B cell (primary cell): ENCODE results near the gene ATN1. TPM values are rescaled to one million over a fixed set of nuclear protein-coding genes. Genes with fewer than 3 reads are reported as not detected.

Experiments
- ATAC-seq: fragments of 200-7000 bp; cut with Tn5 transposase; one replicate; pipeline ENCODE4 v1.10.0; 2021; ENCODE audit warnings: low read depth, mild to moderate bottlenecking, moderate number of reproducible peaks, moderate library complexity
- CTCF ChIA-PET: fragments of 350-600 bp; sonication (Branson Sonifier 250); formaldehyde crosslinking; loops from one replicate; lab custom pipeline; 2021; ENCODE audit warnings: antibody characterized with exemption, inconsistent platforms; lab: Charles Lee
- POLR2A ChIA-PET: fragments of 350-600 bp; sonication (Branson Sonifier 250); formaldehyde crosslinking; loops from one replicate; lab custom pipeline; 2021; ENCODE audit warnings: antibody characterized with exemption; lab: Charles Lee
- DNase-seq: peaks from one replicate; pipeline ENCODE4 v3.0.0; 2013
- H2AFZ ChIP-seq: 2 replicates; pipeline ENCODE4 v1.6.1; 2012; ENCODE audit warnings: mild to moderate bottlenecking, low read depth, low read length; ENCODE audit not compliant: insufficient read depth, poor library complexity, severe bottlenecking
- H3K27ac ChIP-seq, 2 donors: 1 replicate in 1 of 2; 2 replicates in 1 of 2; pipeline ENCODE4 v1.5.1; 2012 to 2013; ENCODE audit warnings: low read length in 2 of 2, mild to moderate bottlenecking in 2 of 2, moderate library complexity in 1 of 2
- H3K27me3 ChIP-seq, 4 experiments: fragments of 200-600 bp in 1 of 4; sonication (generic) in 1 of 4; replicated peaks in 1 of 4; 1 replicate in 2 of 4; 2 replicates in 2 of 4; pipeline versions ENCODE4 v1.6.1 to v1.7.0; 2013 to 2016; ENCODE audit warnings: low read length in 3 of 4, mild to moderate bottlenecking in 2 of 4, mixed read lengths in 1 of 4, moderate library complexity in 1 of 4; ENCODE audit not compliant: insufficient read depth in 4 of 4, control insufficient read depth in 3 of 4; ENCODE audit errors: control extremely low read depth in 1 of 4
- H3K36me3 ChIP-seq, 2 experiments: replicated peaks in 1 of 2; 1 replicate in 1 of 2; 2 replicates in 1 of 2; pipeline versions ENCODE4 v1.6.1 to v1.7.1; 2013; ENCODE audit warnings: low read length in 1 of 2; ENCODE audit not compliant: insufficient read depth in 2 of 2, control insufficient read depth in 1 of 2; ENCODE audit errors: control extremely low read depth in 1 of 2, extremely low read depth in 1 of 2
- H3K4me1 ChIP-seq, 2 donors: fragments of 200-600 bp in 1 of 2; sonication (generic) in 1 of 2; 1 replicate in 1 of 2; 2 replicates in 1 of 2; pipeline versions ENCODE4 v1.5.1 to v1.6.1; 2013 to 2017; ENCODE audit warnings: low read length in 2 of 2; ENCODE audit not compliant: control insufficient read depth in 2 of 2, insufficient read depth in 2 of 2
- H3K4me2 ChIP-seq: replicated peaks from 2 replicates; pipeline ENCODE3; 2012; ENCODE audit warnings: mild to moderate bottlenecking, low read depth, low read length; ENCODE audit not compliant: poor library complexity, severe bottlenecking
- H3K4me3 ChIP-seq, 5 experiments: fragments of 200-600 bp in 1 of 5; sonication (generic) in 1 of 5; 1 replicate in 3 of 5; 2 replicates in 2 of 5; pipeline versions ENCODE4 v1.5.1 to v1.7.0; 2011 to 2016; ENCODE audit warnings: low read length in 4 of 5, mild to moderate bottlenecking in 4 of 5, low read depth in 2 of 5, control low read depth in 1 of 5, moderate library complexity in 1 of 5; ENCODE audit not compliant: insufficient read depth in 1 of 5; ENCODE audit errors: control extremely low read depth in 1 of 5, extremely low read depth in 1 of 5
- H3K79me2 ChIP-seq: fragments of 200-600 bp; sonication (generic); one replicate; pipeline ENCODE4 v1.6.0; 2016; ENCODE audit warnings: low read length; ENCODE audit not compliant: control insufficient read depth, insufficient read depth
- H3K9ac ChIP-seq: fragments of 200-600 bp; sonication (generic); 2 replicates; pipeline ENCODE4 v1.6.1; 2017; ENCODE audit warnings: mild to moderate bottlenecking, low read length, moderate library complexity
- H3K9me3 ChIP-seq, 3 donors: one replicate each; pipeline versions ENCODE4 v1.6.1 to v1.7.1; 2013; ENCODE audit warnings: low read length in 2 of 3; ENCODE audit not compliant: control insufficient read depth in 2 of 3, insufficient read depth in 1 of 3; ENCODE audit errors: control extremely low read depth in 1 of 3
- H4K20me1 ChIP-seq: 2 replicates; pipeline ENCODE4 v1.6.0; 2012; ENCODE audit warnings: mild to moderate bottlenecking, low read length; ENCODE audit not compliant: insufficient read depth, control insufficient read depth, poor library complexity, severe bottlenecking
- H3K27ac Mint-ChIP-seq: one replicate; pipeline ENCODE4 v1.8.0; 2021; ENCODE audit warnings: mixed read lengths
- H3K27me3 Mint-ChIP-seq: one replicate; pipeline ENCODE4 v1.8.0; 2021; ENCODE audit warnings: mixed read lengths
- H3K4me1 Mint-ChIP-seq: one replicate; pipeline ENCODE4 v1.8.0; 2021; ENCODE audit warnings: mixed read lengths
- H3K4me3 Mint-ChIP-seq: one replicate; pipeline ENCODE4 v1.8.0; 2021; ENCODE audit warnings: mixed read lengths
- H3K9me3 Mint-ChIP-seq: one replicate; pipeline ENCODE4 v1.8.0; 2022; ENCODE audit warnings: mixed read lengths; ENCODE audit not compliant: insufficient read depth
- EZH2 ChIP-seq: IDR thresholded peaks from 2 replicates; pipeline ENCODE4 v1.6.1; 2012; ENCODE audit warnings: borderline replicate concordance, low read depth, mild to moderate bottlenecking, moderate library complexity, low read length; ENCODE audit not compliant: insufficient read depth, poor library complexity, severe bottlenecking
- WGBS: methylation state at CpG from one replicate; pipeline ENCODE4 v1.1.5; 2013; ENCODE audit warnings: missing lambda C conversion rate; ENCODE audit not compliant: insufficient coverage; 5-methylcytosine and 5-hydroxymethylcytosine counted together
- intact Hi-C: fragments of 100-400 bp; cut with micrococcal nuclease; formaldehyde crosslinking; loops from one replicate; pipeline ENCODE4 v1.10.0; 2022
- polyA plus RNA-seq: library from polyadenylated mRNA; depleted of rRNA; stranded (reverse); fragments of >200 nt; gene quantifications from 2 replicates; pipeline ENCODE4 v1.2.3, GENCODE V29; 2012
- total RNA-seq, 2 donors: library from RNA; stranded (reverse); fragments of 120-200 nt in 1 of 2; gene quantifications; 1 replicate in 1 of 2; 2 replicates in 1 of 2; pipeline versions ENCODE4 v1.2.3 to v1.2.4, GENCODE V29; 2013 to 2022
- TF ChIP-seq, protein P1 (sequence below): fragments of 200-600 bp; IDR thresholded peaks from one replicate; pipeline ENCODE4 v1.8.0; 2022; ENCODE audit warnings: antibody characterized with exemption, mild to moderate bottlenecking

ATN1 gene
- total and polyA plus RNA-seq, 2 donors (not counting 1 experiment from before 2014, with no cell fraction given): 21.0 to 50.8 TPM

DNA sequence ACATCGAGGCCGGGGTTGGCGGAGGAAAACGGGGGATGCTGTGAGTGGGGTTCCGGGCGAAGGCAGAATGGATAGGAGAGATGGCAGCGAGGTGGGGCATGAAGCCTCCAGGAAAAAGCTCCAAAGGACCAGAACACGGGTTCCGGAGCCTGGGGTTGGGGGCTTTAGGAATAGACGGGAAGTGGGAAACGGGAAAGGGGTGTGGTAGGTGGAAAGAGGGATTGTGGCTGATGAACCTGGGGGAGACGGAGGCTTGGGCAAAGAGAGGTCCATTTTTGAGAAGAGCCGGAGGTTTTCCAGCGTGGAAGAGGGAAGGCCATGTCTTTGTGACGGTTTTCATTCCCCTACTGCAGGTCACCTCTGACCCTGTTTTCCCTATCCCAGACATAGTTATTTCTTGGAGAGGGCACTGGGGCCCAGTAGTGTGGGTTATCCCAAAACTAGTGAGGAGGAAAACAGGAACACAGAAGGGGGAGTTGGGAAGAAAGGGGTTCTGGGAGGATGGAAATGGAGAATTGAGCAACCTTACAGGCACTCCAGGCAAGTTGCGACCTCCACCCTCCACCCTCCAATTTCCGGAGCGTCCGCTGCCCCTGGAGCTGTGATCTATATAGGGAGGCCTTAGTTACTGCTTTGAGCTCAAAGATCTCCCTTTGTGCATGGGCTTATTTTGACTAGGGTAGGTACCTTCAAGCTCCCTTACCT, 1.1 kb downstream of the ATN1 start:
- CTCF ChIA-PET: interaction anchor here (0.6 to 2.0 kb wide), 10 partner anchors 8 to 316 kb away, joined by 3 to 14 read pairs (median 4); partner anchors contain the start of genes C12orf57, LPCAT3, RNU7-1 and SPSB2

More for the DNA sequence above, 1.1 kb downstream of the ATN1 start:
- 15% methylated on average over 12 of the region's 19 CpGs for WGBS
- peak overlapping the region; percentile 90 for H2AFZ ChIP-seq
- Mint-ChIP-seq H3K4me3 (peak overlapping the region; percentile 88), H3K4me1 (peaks cover 46% of the 10 kb centered on the region), H3K9me3 (no peaks in the 10 kb centered on the region), H3K27ac (peak overlapping the region; percentile 97), H3K27me3 (no peaks in the 10 kb centered on the region)
- TF ChIP-seq, protein P1, sequence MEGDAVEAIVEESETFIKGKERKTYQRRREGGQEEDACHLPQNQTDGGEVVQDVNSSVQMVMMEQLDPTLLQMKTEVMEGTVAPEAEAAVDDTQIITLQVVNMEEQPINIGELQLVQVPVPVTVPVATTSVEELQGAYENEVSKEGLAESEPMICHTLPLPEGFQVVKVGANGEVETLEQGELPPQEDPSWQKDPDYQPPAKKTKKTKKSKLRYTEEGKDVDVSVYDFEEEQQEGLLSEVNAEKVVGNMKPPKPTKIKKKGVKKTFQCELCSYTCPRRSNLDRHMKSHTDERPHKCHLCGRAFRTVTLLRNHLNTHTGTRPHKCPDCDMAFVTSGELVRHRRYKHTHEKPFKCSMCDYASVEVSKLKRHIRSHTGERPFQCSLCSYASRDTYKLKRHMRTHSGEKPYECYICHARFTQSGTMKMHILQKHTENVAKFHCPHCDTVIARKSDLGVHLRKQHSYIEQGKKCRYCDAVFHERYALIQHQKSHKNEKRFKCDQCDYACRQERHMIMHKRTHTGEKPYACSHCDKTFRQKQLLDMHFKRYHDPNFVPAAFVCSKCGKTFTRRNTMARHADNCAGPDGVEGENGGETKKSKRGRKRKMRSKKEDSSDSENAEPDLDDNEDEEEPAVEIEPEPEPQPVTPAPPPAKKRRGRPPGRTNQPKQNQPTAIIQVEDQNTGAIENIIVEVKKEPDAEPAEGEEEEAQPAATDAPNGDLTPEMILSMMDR: no peak
- TF ChIP-seq EZH2: no peak
- ATAC-seq: no peak
- H3K9me3 ChIP-seq: no peaks in the 10 kb centered on the region
- peaks cover 22 to 37% of the 10 kb centered on the region in 2 donors for H3K4me1 ChIP-seq
- H3K4me2 ChIP-seq: peak overlapping the region; percentile 97
- POLR2A ChIA-PET: interaction anchor here (0.9 to 6.4 kb wide), 6 partner anchors 7 to 16 kb away, joined by 3 to 37 read pairs (median 4); partner anchors contain the start of genes C12orf57, ENO2 and RNU7-1
- no peaks in the 10 kb centered on the region for H4K20me1 ChIP-seq
- no peak for DNase-seq
- peak overlapping the region; percentile 72 for H3K9ac ChIP-seq
- H3K79me2 ChIP-seq: peaks cover 35% of the 10 kb centered on the region
- peak overlapping the region in 4 of 5 experiments; percentile 38 to 85 (median 60) for H3K4me3 ChIP-seq
- H3K27ac ChIP-seq: peak overlapping the region; percentile 62 to 81
- no peaks in the 10 kb centered on the region for H3K27me3 ChIP-seq
- intact Hi-C loops: loop anchor here (1.0 kb wide), 1 partner anchor 8 kb away; no protein-coding TSS in a partner anchor
- H3K36me3 ChIP-seq: peaks cover 0 to 4% of the 10 kb centered on the region in 2 experiments
